Stimulated activated CD4-positive, alpha-beta T cell treated with anti-CD3 and anti-CD28 coated beads, Interleukin-4, amount 100 ng/mL, for 24 hours (primary cell): ENCODE measurements around the gene HCN1.

Experiments used
- DNase-seq: peaks from one replicate; pipeline ENCODE4 v3.0.0-alpha.2; 2020

The HCN1 gene

DNA sequence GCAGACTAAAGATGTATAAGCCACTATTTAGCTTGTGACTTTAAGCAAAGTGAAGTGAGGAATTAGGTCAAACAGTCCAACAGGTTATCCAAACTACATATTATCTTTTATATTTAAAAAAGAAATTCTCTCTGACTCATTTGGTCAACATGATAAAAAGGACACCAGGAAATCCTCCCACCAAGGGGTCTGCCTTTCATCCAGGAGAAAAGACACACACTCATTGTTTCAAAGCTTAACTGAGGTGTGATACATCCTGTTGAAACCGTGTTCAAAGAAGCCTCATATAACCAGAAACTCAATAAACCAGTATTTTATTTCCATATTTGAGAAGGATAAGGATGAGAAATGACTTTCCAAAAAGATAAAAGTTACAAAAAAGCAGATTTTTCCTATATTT is 417.1 kb downstream of the HCN1 start:
- DNase-seq: no peak

DNA sequence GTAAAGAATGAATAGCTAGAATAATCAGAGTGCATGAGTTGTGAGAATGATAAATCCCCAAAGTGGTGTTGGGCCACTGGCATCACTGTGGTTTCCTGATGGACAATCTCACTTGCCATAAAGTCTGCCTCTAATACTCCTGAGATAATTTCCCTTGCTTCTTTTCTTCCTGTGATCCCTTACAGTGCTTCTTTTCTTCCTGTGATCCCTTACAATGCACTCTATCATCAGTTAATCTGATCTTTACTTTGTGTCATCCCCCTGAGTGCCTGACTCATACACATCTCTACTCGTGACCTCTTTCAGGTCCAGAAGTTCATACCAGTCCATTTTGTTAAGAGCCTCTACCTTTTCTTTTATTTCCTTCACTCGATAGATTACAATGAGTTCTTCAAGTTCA is 418.3 kb downstream of the HCN1 start:
- DNase-seq: no peak

DNA sequence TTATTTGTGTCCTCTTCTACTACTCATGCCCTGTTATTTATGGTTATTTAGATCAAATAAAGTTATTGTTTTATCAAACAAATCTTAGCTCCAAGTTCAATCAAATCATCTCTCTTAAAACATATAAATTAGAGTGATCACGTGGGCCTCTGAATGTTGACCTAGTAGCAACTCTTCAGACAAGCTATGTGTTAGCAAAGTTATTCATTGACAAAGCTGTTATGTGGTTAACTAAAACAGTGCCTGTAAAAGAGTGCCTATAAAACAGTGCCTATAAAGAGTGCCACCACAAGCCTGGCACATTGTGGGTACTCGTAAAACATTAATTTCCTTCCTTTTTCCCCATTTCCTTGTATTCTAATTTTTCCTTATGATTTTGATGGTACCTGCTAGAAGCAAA is 421.9 kb downstream of the HCN1 start:
- DNase-seq: no peak

DNA sequence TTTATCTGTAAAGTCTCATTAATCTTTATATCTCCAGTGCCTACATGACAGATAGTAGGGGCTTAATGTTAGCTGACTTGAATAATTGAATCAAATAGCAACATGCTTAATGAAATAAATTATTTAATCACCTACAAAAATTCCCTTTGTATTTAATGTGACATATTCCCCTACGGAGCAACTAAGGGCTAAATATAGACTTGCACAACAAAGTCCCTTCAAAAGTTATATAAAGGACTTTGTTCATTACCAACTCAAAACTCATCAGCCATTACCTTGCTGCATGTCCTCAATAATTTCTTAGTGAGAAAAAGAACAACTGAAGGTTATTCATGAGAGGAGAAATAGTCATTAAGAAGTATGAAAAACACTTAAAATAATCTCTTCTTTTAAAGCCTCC is 424.6 kb downstream of the HCN1 start:
- no peak for DNase-seq

DNA sequence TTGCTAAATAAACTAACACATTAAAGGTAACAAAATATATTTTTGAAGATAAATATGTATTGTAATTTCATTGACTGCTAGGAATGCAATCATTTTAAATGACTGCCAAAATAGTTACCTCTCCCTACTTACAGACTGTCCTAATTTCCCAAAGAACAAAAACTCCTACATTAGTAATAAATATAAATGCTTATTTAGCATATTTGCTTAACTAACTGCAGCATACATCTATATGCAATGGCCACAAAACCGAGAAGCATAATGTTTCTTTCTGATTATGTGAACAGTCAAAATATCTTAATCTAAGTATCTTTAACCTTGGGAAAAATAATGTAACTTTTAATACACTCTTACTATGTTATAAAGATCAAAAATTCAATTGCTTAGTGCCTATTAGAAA is 431.7 kb downstream of the HCN1 start:
- no peak for DNase-seq

DNA sequence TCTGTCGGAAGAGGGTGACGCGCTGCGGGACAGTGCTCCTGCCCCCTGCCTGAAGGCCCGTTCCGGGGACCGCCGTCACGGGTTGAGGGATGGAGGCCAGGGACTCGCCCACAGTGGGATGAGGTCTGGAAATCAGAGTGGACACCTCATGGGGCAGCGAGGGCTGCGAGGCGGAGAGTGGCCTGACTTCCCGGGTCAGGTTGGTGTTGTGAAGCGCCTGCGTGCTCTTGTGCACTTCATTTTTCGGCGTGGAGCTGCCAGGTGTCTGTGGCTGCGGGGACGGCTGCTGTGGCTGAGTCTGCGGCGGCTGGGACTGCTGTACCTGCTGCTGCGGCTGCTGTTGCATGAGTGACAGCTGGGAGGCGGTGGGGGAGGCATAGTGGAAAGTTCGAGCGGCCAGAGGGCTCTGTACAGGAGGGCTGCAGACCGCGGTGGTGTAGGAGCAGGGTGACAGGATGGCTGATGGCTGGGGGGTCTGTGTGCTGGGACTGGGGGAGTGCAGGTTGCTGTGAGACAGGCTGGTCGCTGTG is 434.1 kb downstream of the HCN1 start:
- DNase-seq: no peak

DNA sequence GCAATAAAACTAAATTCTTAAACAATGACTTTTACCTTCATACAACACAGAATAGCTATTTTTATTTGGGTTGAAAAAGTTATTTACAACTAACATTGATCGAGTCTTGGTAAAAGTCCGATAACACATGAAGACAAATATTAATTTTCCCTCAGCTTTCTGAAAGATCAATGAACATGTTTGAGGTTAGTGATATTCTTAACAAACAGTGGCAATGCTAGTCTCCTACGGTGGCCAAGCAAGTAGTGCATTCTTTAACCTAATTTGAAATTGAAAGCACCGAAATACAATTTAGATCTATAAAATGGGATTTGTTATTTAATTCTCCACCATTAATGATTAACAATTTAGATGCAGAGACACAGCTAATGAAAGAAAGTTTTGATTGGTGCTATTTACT is 435.1 kb downstream of the HCN1 start:
- no peak for DNase-seq

DNA sequence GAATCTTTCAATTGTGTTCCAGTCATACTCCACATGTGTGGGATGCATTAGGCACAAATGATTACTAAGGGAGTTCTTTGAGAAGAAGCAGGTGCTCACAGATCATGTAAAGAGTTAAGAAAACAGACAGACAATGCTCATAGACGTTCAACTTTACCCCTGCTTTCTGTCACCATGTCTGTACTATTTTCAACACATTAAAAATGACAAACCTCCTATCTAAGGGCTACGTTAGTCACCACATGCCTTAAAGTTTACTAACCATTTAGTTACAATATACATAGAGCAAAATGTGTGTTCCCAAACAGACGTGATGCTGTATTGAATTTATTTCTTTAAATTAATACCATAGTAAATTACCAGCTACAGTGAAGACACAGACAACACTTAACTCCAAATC is 435.9 kb downstream of the HCN1 start:
- no peak for DNase-seq

DNA sequence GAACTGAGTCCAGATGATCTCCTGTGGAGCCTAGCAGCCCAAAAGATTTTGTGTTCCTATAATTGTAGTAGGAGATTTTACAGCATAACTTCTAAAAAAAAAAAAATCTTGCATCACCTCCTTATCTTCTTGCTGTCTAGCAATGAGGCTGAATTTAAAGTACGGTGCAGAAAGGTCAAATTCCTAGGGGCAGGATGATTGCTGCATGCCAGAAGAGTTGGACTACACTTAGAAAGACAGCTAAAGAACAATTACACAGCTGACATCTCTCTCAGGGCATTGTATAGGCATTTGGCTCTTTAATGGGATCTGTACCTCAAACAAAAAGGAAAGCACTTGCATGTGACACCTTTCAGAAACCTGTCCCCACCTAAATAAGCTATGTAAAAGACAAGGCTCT is 443.2 kb downstream of the HCN1 start:
- no peak for DNase-seq

DNA sequence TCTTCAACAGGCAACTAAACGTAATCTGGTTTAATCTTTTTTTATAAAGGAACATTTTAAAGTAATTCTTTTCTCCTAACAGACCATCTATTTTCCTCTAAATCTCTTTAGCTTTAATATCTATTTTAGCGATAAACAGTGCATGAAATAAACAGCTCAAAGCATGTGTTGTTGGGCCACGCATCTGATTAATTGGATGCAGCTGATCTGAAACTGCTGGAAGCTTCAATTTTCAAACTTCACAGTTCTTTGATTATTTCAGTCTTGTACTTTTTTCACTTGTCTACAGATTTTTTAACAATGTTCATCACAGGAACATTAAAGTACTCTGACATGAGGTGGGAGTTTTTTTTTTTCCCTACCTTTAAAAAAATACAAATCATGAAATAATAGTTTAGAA is 443.6 kb downstream of the HCN1 start:
- no peak for DNase-seq

DNA sequence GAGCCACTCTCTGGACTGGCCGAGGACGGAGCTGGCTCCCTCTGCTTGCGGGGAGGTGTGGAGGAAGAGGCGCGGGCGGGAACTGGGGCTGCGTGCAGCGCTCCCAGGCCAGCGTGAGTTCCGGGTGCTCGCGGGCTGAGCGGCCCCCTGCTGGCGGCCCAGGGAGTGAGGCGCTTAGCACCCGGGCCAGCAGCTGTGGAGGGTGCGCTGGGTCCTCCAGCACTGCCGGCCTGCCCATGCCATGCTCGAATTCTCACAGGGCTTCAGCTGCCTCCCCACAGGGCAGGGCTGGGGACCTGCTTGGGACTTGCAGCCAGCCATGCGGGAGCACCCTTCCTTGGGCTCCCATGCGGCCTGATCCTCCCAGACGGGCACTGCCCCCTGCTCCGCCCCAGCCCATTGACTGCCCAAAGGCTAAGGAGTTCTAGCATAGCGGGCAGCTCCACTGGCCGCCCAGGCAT is 470.6 kb downstream of the HCN1 start:
- no peak for DNase-seq

DNA sequence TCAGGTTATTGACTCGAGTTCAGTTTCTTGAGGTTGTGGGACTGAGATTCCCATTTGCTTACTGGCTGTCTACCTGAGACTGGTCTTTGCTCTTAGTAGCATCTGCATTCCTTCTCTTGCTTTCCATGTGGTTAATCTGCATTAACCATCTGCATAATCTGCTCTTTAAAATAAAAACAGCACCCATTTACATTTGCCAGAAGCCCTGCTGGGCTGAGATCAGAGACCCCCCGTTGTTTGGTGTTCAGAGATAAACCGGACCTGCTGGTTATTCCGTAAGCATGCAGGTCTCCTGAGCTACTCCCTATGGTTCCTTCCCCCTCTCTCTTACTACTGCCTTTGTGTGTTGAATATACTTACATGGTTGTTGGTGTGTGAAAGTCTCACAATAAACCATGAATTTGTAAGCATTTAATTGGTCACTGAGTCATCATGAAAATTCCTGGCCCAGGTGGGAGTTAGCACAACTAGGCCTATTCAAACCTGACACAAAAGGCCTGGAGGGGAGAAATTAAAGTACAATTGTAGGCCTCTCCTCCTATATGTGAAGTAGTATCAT is 490.7 kb downstream of the HCN1 start:
- no peak for DNase-seq
